ENCODE data around the gene ZNF382.
"Not testable (repeated sequence)": the region's sequence is repeated elsewhere in the genome, so short reads cannot be mapped to it uniquely, and the experiment has no call there.

The ZNF382 gene

GRCh38 chr19:36605101-36605876 lies at the start of gene ZNF382:
ZNF382 (plus strand) TSS chr19:36605313; CDS start chr19:36609915, 4,602 bp downstream.
- peak; percentile 14 for DNase-seq (ENCODE audit: low read depth)

GRCh38 chr19:36564391-36564790 lies 40.7 kb upstream of the ZNF382 start:
- DNase-seq (ENCODE audit: low read depth), result no peak

GRCh38 chr19:36572593-36573019 lies 32.5 kb upstream of the ZNF382 start:
- DNase-seq (ENCODE audit: low read depth), result no peak

- DNase-seq (ENCODE audit: low read depth), result peak; percentile 67
Observed at GRCh38 chr19:36573020-36573894, 31.9 kb upstream of the ZNF382 start, which contains the start of gene ZNF529. ZNF529 (minus strand) TSS chr19:36573292; CDS start chr19:36572346, 946 bp downstream.

GRCh38 chr19:36573895-36574720 lies 31.0 kb upstream of the ZNF382 start:
- DNase-seq (ENCODE audit: low read depth), result peak; percentile 25

- no peak for DNase-seq (ENCODE audit: low read depth)
Observed at GRCh38 chr19:36574741-36575140, 30.4 kb upstream of the ZNF382 start.

GRCh38 chr19:36577271-36577996 lies 27.7 kb upstream of the ZNF382 start:
- DNase-seq (ENCODE audit: low read depth), result no peak

- no peak for DNase-seq (ENCODE audit: low read depth)
Observed at GRCh38 chr19:36579255-36579654, 25.9 kb upstream of the ZNF382 start.

GRCh38 chr19:36602681-36603080 lies 2.4 kb upstream of the ZNF382 start:
- DNase-seq (ENCODE audit: low read depth), result not testable (repeated sequence)

- peak; percentile 6 for DNase-seq (ENCODE audit: low read depth)
Observed at GRCh38 chr19:36604656-36605100, 435 bp upstream of the ZNF382 start.

- peak; percentile 13 for DNase-seq (ENCODE audit: low read depth)
Observed at GRCh38 chr19:36605877-36606478, 865 bp downstream of the ZNF382 start.

GRCh38 chr19:36627057-36627456 lies 21.9 kb downstream of the ZNF382 start:
- DNase-seq (ENCODE audit: low read depth), result no peak

- no peak for DNase-seq (ENCODE audit: low read depth)
Observed at GRCh38 chr19:36635342-36635741, 30.2 kb downstream of the ZNF382 start.

- no peak for DNase-seq (ENCODE audit: low read depth)
Observed at GRCh38 chr19:36638862-36639510, 33.9 kb downstream of the ZNF382 start.

- no peak for DNase-seq (ENCODE audit: low read depth)
Observed at GRCh38 chr19:36646746-36647145, 41.6 kb downstream of the ZNF382 start.

GRCh38 chr19:36652958-36653357 lies 47.8 kb downstream of the ZNF382 start:
- no peak for DNase-seq (ENCODE audit: low read depth)

- no peak for DNase-seq (ENCODE audit: low read depth)
Observed at GRCh38 chr19:36665832-36666231, 60.7 kb downstream of the ZNF382 start.

- DNase-seq (ENCODE audit: low read depth), result no peak
Observed at GRCh38 chr19:36668646-36669045, 63.5 kb downstream of the ZNF382 start.

GRCh38 chr19:36672368-36672767 lies 67.3 kb downstream of the ZNF382 start:
- no peak for DNase-seq (ENCODE audit: low read depth)

GRCh38 chr19:36674201-36674600 lies 69.1 kb downstream of the ZNF382 start:
- no peak for DNase-seq (ENCODE audit: low read depth)

Data from GM04503 (cell line).